Upper lobe of left lung (tissue), 6 donors: ENCODE data around the gene PCNX3. TPM values are rescaled to one million over a fixed set of nuclear protein-coding genes. Genes with fewer than 3 reads are reported as not detected.
A peak's percentile ranks its signal among the peaks of the same experiment; 100 is the strongest.

Experiments
- ATAC-seq, 2 donors: fragments of 200-7000 bp; cut with Tn5 transposase; one replicate each; pipeline ENCODE4 v1.9.1; 2022; ENCODE audit warnings: mild to moderate bottlenecking in 2 of 2, moderate library complexity in 2 of 2; ENCODE audit not compliant: low FRiP score in 2 of 2
- DNase-seq, 2 donors: peaks; one replicate each; pipeline ENCODE4 v3.0.0-alpha.2; 2019 to 2020
- H3K27ac ChIP-seq, 4 donors: fragments of 200-600 bp; sonication (generic); one replicate each; pipeline ENCODE4 v1.5.1; 2016 to 2019
- H3K27me3 ChIP-seq, 4 donors: fragments of 200-600 bp; sonication (generic); one replicate each; pipeline ENCODE4 v1.5.1; 2017 to 2019
- H3K36me3 ChIP-seq, 4 donors: fragments of 200-600 bp; sonication (generic); one replicate each; pipeline ENCODE4 v1.5.1; 2016 to 2019
- H3K4me1 ChIP-seq, 4 donors: fragments of 200-600 bp; sonication (generic); one replicate each; pipeline ENCODE4 v1.5.1; 2018 to 2019
- H3K4me3 ChIP-seq, 4 donors: fragments of 200-600 bp; sonication (generic); one replicate each; pipeline ENCODE4 v1.5.1; 2017 to 2019; ENCODE audit warnings: mild to moderate bottlenecking in 2 of 4, moderate library complexity in 1 of 4
- H3K9me3 ChIP-seq, 4 donors: fragments of 200-600 bp; sonication (generic); one replicate each; pipeline ENCODE4 v1.5.1; 2018 to 2019
- EP300 ChIP-seq, 4 donors: sonication (generic); formaldehyde crosslinking; IDR thresholded peaks; one replicate each; pipeline ENCODE4 v1.5.1; 2017; ENCODE audit warnings: antibody characterized with exemption in 4 of 4, control low read depth in 2 of 4
- POLR2A ChIP-seq, 4 donors: fragments of 450-650 bp; IDR thresholded peaks; one replicate each; pipeline ENCODE4 v1.5.1; 2016 to 2017; ENCODE audit warnings: antibody characterized with exemption in 4 of 4, mild to moderate bottlenecking in 2 of 4
- POLR2AphosphoS5 ChIP-seq, 2 donors: sonication (generic); formaldehyde crosslinking; IDR thresholded peaks; one replicate each; pipeline ENCODE4 v1.5.1; 2017; ENCODE audit warnings: antibody characterized with exemption in 2 of 2
- WGBS, 2 donors: methylation state at CpG; one replicate each; pipeline ENCODE4 v1.1.5; 2017 to 2018; 5-methylcytosine and 5-hydroxymethylcytosine counted together
- total RNA-seq, 6 donors: library from RNA; depleted of rRNA in 4 of 6; stranded (reverse); fragments of >200 nt in 4 of 6; gene quantifications; one replicate each; pipeline versions ENCODE4 v1.1.0 to v1.2.1, GENCODE V29; 2016 to 2021
- TF ChIP-seq, protein P1 (sequence below), 6 experiments: fragments of 450-650 bp in 4 of 6; fragments of 200-600 bp in 2 of 6; sonication (generic) in 2 of 6; IDR thresholded peaks; one replicate each; pipeline ENCODE4 v1.5.1; 2016 to 2019; ENCODE audit warnings: antibody characterized with exemption in 6 of 6
- donor health status: DM: no; HTN: no; CAD: no; lungs with moderate emphysema.
- donor health status: DM: no; HTN: yes; CAD: no; lungs with severe emphysema.

The PCNX3 gene
- total RNA-seq, 6 donors from 2014 or later: 26.7 to 63.9 (median 43.9) TPM

DNA sequence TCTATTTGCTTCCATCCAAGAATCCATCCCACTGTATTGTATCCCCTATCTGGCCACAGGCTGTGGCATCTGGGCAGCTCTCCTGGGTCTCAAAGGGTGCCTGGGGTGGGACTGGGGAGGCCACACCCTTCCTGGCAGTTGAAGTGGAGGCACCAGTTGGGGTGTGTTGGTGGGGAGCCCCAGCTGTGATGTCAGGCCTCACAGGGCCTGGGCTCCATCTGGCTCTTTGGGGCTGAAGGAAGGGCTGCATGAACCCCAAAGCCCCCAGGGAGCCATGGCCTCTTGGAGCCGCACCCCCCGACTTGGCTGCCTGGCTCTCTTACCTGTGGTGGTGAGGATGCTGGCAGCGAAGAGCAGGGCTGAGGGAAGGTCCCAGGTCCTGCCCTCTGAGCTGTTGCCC is 20.4 kb upstream of the PCNX3 start:
- H3K27me3 ChIP-seq: no peaks in the 10 kb centered on the region
- WGBS, 2 donors: 94% methylated on average over 3 of the region's 3 CpGs; no CpG with 5 or more reads in 1 of the 2 donors
- DNase-seq (peak in 1 of 2 donors; percentile 72), ATAC-seq (no peak)
- TF ChIP-seq POLR2AphosphoS5 (IDR thresholded peaks at IDR 0.05) (no peak), POLR2A (IDR thresholded peaks at IDR 0.05) (no peak), EP300 (IDR thresholded peaks at IDR 0.05) (no peak)
- TF ChIP-seq, protein P1, sequence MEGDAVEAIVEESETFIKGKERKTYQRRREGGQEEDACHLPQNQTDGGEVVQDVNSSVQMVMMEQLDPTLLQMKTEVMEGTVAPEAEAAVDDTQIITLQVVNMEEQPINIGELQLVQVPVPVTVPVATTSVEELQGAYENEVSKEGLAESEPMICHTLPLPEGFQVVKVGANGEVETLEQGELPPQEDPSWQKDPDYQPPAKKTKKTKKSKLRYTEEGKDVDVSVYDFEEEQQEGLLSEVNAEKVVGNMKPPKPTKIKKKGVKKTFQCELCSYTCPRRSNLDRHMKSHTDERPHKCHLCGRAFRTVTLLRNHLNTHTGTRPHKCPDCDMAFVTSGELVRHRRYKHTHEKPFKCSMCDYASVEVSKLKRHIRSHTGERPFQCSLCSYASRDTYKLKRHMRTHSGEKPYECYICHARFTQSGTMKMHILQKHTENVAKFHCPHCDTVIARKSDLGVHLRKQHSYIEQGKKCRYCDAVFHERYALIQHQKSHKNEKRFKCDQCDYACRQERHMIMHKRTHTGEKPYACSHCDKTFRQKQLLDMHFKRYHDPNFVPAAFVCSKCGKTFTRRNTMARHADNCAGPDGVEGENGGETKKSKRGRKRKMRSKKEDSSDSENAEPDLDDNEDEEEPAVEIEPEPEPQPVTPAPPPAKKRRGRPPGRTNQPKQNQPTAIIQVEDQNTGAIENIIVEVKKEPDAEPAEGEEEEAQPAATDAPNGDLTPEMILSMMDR (IDR thresholded peaks at IDR 0.05): no peak
- peaks cover 10 to 39% (median 19%) of the 10 kb centered on the region in 4 donors for H3K4me1 ChIP-seq
- peaks cover 9 to 65% (median 46%) of the 10 kb centered on the region in 4 donors for H3K36me3 ChIP-seq
- H3K27ac ChIP-seq: peak overlapping the region in 2 of 4 donors; percentile 1 to 38
- no peak overlapping the region for H3K4me3 ChIP-seq
- no peaks in the 10 kb centered on the region for H3K9me3 ChIP-seq

GRCh38 chr11:65595543-65596281 is 19.9 kb upstream of the PCNX3 start, which contains the start of gene KCNK7:
Gene KCNK7, minus strand, starts transcription at chr11:65595800. Its CDS starts 28 bp downstream, at chr11:65595772.
- no peak within 1 kb of the TSS for H3K4me3 ChIP-seq
- peak in 1 of 2 donors; percentile 78 for DNase-seq
- peaks cover 10 to 39% (median 19%) of the 10 kb centered on the region in 4 donors for H3K4me1 ChIP-seq
- no peaks in the 10 kb centered on the region for H3K27me3 ChIP-seq
- TF ChIP-seq POLR2AphosphoS5 (IDR thresholded peaks at IDR 0.05) (no peak), EP300 (IDR thresholded peaks at IDR 0.05) (no peak), POLR2A (IDR thresholded peaks at IDR 0.05) (no peak)
- TF ChIP-seq, protein P1 (IDR thresholded peaks at IDR 0.05): no peak
- peak within 1 kb of the TSS in 2 of 4 donors; percentile 1 to 38 for H3K27ac ChIP-seq
- 67 to 70% methylated on average over 8 to 12 of the region's 12 CpGs for WGBS, 2 donors
- ATAC-seq: no peak
- no peaks in the 10 kb centered on the region for H3K9me3 ChIP-seq
- H3K36me3 ChIP-seq: peaks cover 9 to 65% (median 43%) of the 10 kb centered on the region in 4 donors

GRCh38 chr11:65596520-65596919 is 19.1 kb upstream of the PCNX3 start:
- peaks cover 9 to 65% (median 42%) of the 10 kb centered on the region in 4 donors for H3K36me3 ChIP-seq
- no peak overlapping the region for H3K4me3 ChIP-seq
- H3K4me1 ChIP-seq: peaks cover 10 to 37% (median 19%) of the 10 kb centered on the region in 4 donors
- TF ChIP-seq POLR2AphosphoS5 (IDR thresholded peaks at IDR 0.05): no peak
- no peak for TF ChIP-seq POLR2A (IDR thresholded peaks at IDR 0.05)
- TF ChIP-seq EP300 (IDR thresholded peaks at IDR 0.05): no peak
- TF ChIP-seq, protein P1 (IDR thresholded peaks at IDR 0.05): no peak
- DNase-seq: no peak
- WGBS, 2 donors: 82 to 100% methylated on average over 2 to 6 of the region's 6 CpGs
- no peak for ATAC-seq
- H3K27me3 ChIP-seq: no peaks in the 10 kb centered on the region
- no peaks in the 10 kb centered on the region for H3K9me3 ChIP-seq
- H3K27ac ChIP-seq: peak overlapping the region in 1 of 4 donors; percentile 1

GRCh38 chr11:65598258-65598699 is 17.3 kb upstream of the PCNX3 start:
- WGBS, 2 donors: 94 to 95% methylated on average over 12 to 16 of the region's 16 CpGs
- peak in 1 of 2 donors; percentile 71 for DNase-seq
- H3K27me3 ChIP-seq: no peaks in the 10 kb centered on the region
- no peak overlapping the region for H3K4me3 ChIP-seq
- TF ChIP-seq, protein P1 (IDR thresholded peaks at IDR 0.05): no peak
- peaks cover 12 to 63% (median 47%) of the 10 kb centered on the region in 4 donors for H3K36me3 ChIP-seq
- H3K4me1 ChIP-seq: peaks cover 10 to 19% (median 14%) of the 10 kb centered on the region in 4 donors
- ATAC-seq: no peak
- no peak overlapping the region for H3K27ac ChIP-seq
- H3K9me3 ChIP-seq: no peaks in the 10 kb centered on the region
